ENCODE data around the gene ALDH4A1.

ALDH4A1 gene

DNA sequence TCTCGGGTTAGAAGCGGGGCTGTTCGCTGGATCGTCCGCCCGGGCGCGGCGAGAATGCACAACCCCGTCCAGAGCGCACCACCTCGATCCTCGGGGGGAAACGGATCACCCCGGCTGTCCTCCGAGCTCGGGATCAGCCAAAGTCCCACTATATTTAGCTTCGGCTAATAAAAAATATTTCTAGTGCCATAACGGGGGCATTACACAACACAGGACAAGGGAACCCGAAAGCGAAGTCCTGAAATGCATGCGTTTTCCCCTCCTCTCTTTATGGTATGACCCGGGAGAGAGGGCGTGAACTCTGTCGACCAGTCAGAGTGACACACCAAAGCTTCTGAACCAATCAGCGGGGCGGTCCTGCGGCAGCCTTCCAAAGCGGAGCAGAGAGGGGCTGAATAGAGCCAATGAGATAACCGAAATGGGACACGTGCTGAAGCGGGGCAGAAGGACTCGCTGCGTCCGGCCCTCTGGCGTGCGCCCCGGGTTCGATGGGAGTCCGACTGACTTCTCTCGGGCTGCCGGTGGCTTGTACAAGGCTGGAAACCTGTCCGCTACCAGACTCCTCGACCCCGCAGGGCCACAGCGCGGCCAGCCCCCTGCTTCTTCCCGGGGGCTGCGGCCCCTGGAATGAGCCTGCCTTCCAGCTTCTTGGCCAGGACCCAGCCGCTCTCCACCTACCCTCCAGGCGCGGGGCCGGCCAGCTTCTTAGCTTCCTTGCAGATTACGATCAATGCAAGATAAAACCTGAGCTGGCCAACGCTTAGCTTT, at the start of gene ALDH4A1:
Gene ALDH4A1 (minus strand): TSS at position 33 of the 768 bp plus-strand sequence. CDS start 32 bp downstream, at position 1.
- Histone ChIP-seq H3K27ac (ENCODE audit: low read depth in 2 of 2, low read length in 2 of 2) (peak within 1 kb of the TSS; percentile 79 to 85), H3K27me3 (ENCODE audit: control insufficient read depth in 2 of 2, insufficient read depth in 2 of 2, low read length in 2 of 2) (peaks cover 0 to 2% of the 10 kb centered on the region in 2 donors), H3K9ac (ENCODE audit: low read depth in 1 of 2, low read length in 2 of 2) (peak within 1 kb of the TSS; percentile 68 to 70), H3K4me3 (ENCODE audit: low read length in 2 of 2) (peak within 1 kb of the TSS; percentile 80 to 83), H3K4me1 (ENCODE audit: control insufficient read depth in 2 of 2, insufficient read depth in 2 of 2, low read length in 2 of 2) (peaks cover 4 to 5% of the 10 kb centered on the region in 2 donors), H3K9me3 (ENCODE audit: control insufficient read depth in 2 of 2, low read length in 2 of 2) (no peaks in the 10 kb centered on the region), H3K36me3 (ENCODE audit: control insufficient read depth in 2 of 2, insufficient read depth in 2 of 2, low read length in 2 of 2) (peaks cover 0 to 3% of the 10 kb centered on the region in 2 donors)

- Histone ChIP-seq H3K9ac (ENCODE audit: low read depth in 1 of 2, low read length in 2 of 2) (peak overlapping the region in 1 of 2 donors; percentile 32), H3K4me3 (ENCODE audit: low read length in 2 of 2) (peak overlapping the region in 1 of 2 donors; percentile 26), H3K27ac (ENCODE audit: low read depth in 2 of 2, low read length in 2 of 2) (peak overlapping the region; percentile 79 to 80)
Observed at GRCh38 chr1:18951818-18952391, 49.5 kb upstream of the ALDH4A1 start.

GRCh38 chr1:18951416-18951815, 49.1 kb upstream of the ALDH4A1 start:
- Histone ChIP-seq H3K4me3 (ENCODE audit: low read length in 2 of 2) (peak overlapping the region in 1 of 2 donors; percentile 26), H3K27ac (ENCODE audit: low read depth in 2 of 2, low read length in 2 of 2) (peak overlapping the region; percentile 79 to 80), H3K9ac (ENCODE audit: low read depth in 1 of 2, low read length in 2 of 2) (peak overlapping the region in 1 of 2 donors; percentile 32), H3K9me3 (ENCODE audit: control insufficient read depth in 2 of 2, low read length in 2 of 2) (no peaks in the 10 kb centered on the region), H3K4me1 (ENCODE audit: control insufficient read depth in 2 of 2, insufficient read depth in 2 of 2, low read length in 2 of 2) (peaks cover 40 to 67% of the 10 kb centered on the region in 2 donors), H3K36me3 (ENCODE audit: control insufficient read depth in 2 of 2, insufficient read depth in 2 of 2, low read length in 2 of 2) (no peaks in the 10 kb centered on the region), H3K27me3 (ENCODE audit: control insufficient read depth in 2 of 2, insufficient read depth in 2 of 2, low read length in 2 of 2) (no peaks in the 10 kb centered on the region)

More at GRCh38 chr1:18951818-18952391, 49.5 kb upstream of the ALDH4A1 start:
- Histone ChIP-seq H3K36me3 (ENCODE audit: control insufficient read depth in 2 of 2, insufficient read depth in 2 of 2, low read length in 2 of 2) (no peaks in the 10 kb centered on the region), H3K4me1 (ENCODE audit: control insufficient read depth in 2 of 2, insufficient read depth in 2 of 2, low read length in 2 of 2) (peaks cover 38 to 66% of the 10 kb centered on the region in 2 donors), H3K9me3 (ENCODE audit: control insufficient read depth in 2 of 2, low read length in 2 of 2) (no peaks in the 10 kb centered on the region), H3K27me3 (ENCODE audit: control insufficient read depth in 2 of 2, insufficient read depth in 2 of 2, low read length in 2 of 2) (no peaks in the 10 kb centered on the region)

DNA sequence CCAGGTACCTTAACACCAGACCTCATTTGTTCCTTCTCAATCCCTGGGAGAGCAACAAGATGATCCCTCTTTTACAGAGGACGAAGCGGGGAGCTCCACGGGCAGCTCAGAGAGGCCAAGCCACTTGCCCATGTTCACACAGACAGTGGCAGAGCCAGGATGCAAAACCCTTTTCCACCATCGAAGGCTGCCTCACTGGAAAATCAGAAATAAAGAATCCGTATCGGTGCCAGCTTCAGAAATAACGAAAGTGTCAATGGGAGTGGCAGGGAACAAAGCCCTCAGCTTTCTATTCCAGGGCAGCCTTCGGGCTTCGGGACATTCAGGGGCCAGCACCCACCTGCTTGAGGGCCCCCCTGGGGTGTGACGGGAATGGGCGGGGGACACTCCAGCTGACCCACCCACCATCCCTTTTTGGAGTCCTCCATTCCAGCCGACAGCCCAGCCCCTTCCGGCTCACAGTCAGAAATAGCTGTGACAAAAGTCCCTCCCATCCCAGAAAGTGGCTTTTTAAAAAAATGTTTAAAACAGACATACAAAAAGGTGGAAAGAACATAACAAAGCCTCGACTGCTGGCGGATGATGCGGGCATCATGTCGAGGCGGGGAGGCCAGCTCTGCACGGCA, 48.2 kb upstream of the ALDH4A1 start:
- H3K4me3 ChIP-seq (ENCODE audit: low read length in 2 of 2), result peak overlapping the region; percentile 12 to 29
- H3K9me3 ChIP-seq (ENCODE audit: control insufficient read depth in 2 of 2, low read length in 2 of 2), result no peaks in the 10 kb centered on the region
- peak overlapping the region; percentile 79 to 80 for H3K27ac ChIP-seq (ENCODE audit: low read depth in 2 of 2, low read length in 2 of 2)
- no peaks in the 10 kb centered on the region for H3K27me3 ChIP-seq (ENCODE audit: control insufficient read depth in 2 of 2, insufficient read depth in 2 of 2, low read length in 2 of 2)
- peaks cover 42 to 72% of the 10 kb centered on the region in 2 donors for H3K4me1 ChIP-seq (ENCODE audit: control insufficient read depth in 2 of 2, insufficient read depth in 2 of 2, low read length in 2 of 2)
- H3K36me3 ChIP-seq (ENCODE audit: control insufficient read depth in 2 of 2, insufficient read depth in 2 of 2, low read length in 2 of 2), result no peaks in the 10 kb centered on the region
- peak overlapping the region; percentile 38 to 50 for H3K9ac ChIP-seq (ENCODE audit: low read depth in 1 of 2, low read length in 2 of 2)

- H3K27ac ChIP-seq (ENCODE audit: low read depth in 2 of 2, low read length in 2 of 2), result peak overlapping the region; percentile 79 to 80
- H3K4me1 ChIP-seq (ENCODE audit: control insufficient read depth in 2 of 2, insufficient read depth in 2 of 2, low read length in 2 of 2), result peaks cover 48 to 74% of the 10 kb centered on the region in 2 donors
- H3K36me3 ChIP-seq (ENCODE audit: control insufficient read depth in 2 of 2, insufficient read depth in 2 of 2, low read length in 2 of 2), result no peaks in the 10 kb centered on the region
- H3K9ac ChIP-seq (ENCODE audit: low read depth in 1 of 2, low read length in 2 of 2), result peak overlapping the region; percentile 38 to 50
- H3K9me3 ChIP-seq (ENCODE audit: control insufficient read depth in 2 of 2, low read length in 2 of 2), result no peaks in the 10 kb centered on the region
- peak overlapping the region; percentile 17 to 29 for H3K4me3 ChIP-seq (ENCODE audit: low read length in 2 of 2)
- no peaks in the 10 kb centered on the region for H3K27me3 ChIP-seq (ENCODE audit: control insufficient read depth in 2 of 2, insufficient read depth in 2 of 2, low read length in 2 of 2)
Observed at GRCh38 chr1:18949686-18950400, 47.5 kb upstream of the ALDH4A1 start.

DNA sequence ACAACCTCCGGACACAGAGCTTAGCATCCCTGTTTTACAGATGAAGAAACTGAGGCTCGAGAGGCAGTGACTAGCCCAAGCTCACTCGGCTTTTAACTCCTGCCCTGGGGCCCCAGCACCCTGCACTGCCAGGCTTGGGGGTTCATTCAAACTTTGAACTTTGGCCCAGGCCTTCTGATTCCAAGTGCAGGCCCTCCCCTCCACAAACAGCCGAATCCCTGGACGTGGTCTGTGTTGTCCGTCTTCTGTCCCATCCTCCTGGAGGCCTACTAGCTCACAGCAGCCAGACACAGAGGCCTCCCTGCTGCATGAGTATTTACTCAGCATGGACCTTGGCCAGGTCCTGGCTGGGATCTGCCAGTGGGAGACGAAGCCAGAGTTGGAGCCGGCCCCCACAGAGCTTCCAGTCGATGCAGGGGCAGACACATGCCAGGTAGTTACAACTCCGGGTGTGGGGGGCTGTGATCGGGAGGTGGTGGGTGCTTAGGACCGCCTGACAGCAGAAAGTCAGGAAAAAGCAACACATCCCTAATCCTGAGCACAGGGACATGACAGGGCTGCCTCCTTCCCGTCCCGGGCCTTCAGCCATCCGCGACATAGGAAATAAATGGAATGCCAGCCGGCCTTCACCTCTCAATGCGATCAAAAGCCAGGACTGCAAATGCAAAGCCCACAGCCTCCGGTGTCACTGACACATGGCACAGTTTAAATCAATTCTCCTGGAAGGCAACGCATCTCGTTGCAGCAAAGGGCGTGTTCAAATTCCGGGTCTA, 46.7 kb upstream of the ALDH4A1 start:
- Histone ChIP-seq H3K9me3 (ENCODE audit: control insufficient read depth in 2 of 2, low read length in 2 of 2) (no peaks in the 10 kb centered on the region), H3K27me3 (ENCODE audit: control insufficient read depth in 2 of 2, insufficient read depth in 2 of 2, low read length in 2 of 2) (no peaks in the 10 kb centered on the region), H3K36me3 (ENCODE audit: control insufficient read depth in 2 of 2, insufficient read depth in 2 of 2, low read length in 2 of 2) (no peaks in the 10 kb centered on the region), H3K4me3 (ENCODE audit: low read length in 2 of 2) (peak overlapping the region in 1 of 2 donors; percentile 14), H3K4me1 (ENCODE audit: control insufficient read depth in 2 of 2, insufficient read depth in 2 of 2, low read length in 2 of 2) (peaks cover 49 to 74% of the 10 kb centered on the region in 2 donors), H3K9ac (ENCODE audit: low read depth in 1 of 2, low read length in 2 of 2) (peak overlapping the region; percentile 9 to 50), H3K27ac (ENCODE audit: low read depth in 2 of 2, low read length in 2 of 2) (peak overlapping the region; percentile 79 to 80)

DNA sequence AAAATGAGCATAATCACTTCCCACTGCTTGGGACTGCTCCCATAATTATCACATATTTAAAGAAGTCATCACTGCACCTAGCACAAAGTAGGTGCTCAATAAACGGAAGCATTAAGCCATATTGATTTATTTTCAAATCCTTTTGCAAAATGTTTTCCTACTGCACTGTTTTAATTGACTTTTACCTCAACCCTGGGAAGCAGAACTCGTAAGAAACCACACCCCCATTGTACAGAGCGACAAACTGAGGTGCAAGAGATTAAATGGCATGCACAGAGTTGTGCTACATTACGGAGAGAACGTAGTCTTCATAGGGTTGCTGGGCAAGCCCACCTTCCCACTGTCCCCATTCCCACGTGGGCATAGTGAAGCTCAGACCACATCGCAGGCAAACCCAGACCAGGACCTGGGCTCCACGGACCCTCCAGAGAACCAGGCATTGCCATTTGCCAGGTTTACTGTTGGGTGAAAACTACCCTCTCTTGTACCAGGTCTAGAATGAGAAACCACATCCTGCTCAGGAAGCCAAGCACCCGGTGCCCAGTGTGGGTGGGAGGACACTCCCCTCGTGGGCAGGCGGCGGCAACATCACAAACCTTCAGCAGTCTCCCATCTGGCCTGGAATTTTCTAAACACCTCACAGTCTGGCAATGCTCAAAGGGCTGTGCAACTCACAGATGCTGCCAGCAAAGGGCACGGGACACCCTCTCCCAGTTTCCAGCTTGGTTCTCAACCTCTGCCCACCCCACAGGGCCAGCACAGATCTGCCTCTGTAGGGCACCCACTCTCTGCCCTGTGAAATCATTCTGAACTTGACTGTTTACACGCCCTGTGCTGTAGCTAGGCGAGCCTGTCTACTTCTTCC, 45.9 kb upstream of the ALDH4A1 start:
- no peaks in the 10 kb centered on the region for H3K9me3 ChIP-seq (ENCODE audit: control insufficient read depth in 2 of 2, low read length in 2 of 2)
- peaks cover 45 to 71% of the 10 kb centered on the region in 2 donors for H3K4me1 ChIP-seq (ENCODE audit: control insufficient read depth in 2 of 2, insufficient read depth in 2 of 2, low read length in 2 of 2)
- no peak overlapping the region for H3K9ac ChIP-seq (ENCODE audit: low read depth in 1 of 2, low read length in 2 of 2)
- H3K27me3 ChIP-seq (ENCODE audit: control insufficient read depth in 2 of 2, insufficient read depth in 2 of 2, low read length in 2 of 2), result no peaks in the 10 kb centered on the region
- H3K27ac ChIP-seq (ENCODE audit: low read depth in 2 of 2, low read length in 2 of 2), result peak overlapping the region in 1 of 2 donors; percentile 80
- peak overlapping the region in 1 of 2 donors; percentile 20 for H3K4me3 ChIP-seq (ENCODE audit: low read length in 2 of 2)
- no peaks in the 10 kb centered on the region for H3K36me3 ChIP-seq (ENCODE audit: control insufficient read depth in 2 of 2, insufficient read depth in 2 of 2, low read length in 2 of 2)

DNA sequence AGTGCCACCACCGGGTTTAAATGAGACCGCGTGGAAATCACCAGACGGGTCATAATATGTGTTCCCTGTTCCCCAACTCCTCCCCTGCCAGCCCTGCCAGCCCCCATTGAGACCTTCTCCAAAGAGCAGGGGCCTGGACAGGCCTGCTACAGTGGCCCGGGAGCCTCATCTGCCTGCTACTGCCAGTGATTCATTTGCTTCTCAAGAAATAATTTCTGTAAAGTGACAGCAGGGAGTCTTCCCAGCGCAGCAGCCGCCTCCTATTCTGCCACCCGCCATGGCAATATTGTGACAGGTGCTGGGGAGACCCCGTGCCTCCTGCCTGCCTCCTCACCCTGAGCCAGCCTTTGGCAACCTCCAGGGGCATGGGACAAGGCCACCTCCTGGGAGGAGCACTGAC, 45.2 kb upstream of the ALDH4A1 start:
- Histone ChIP-seq H3K9ac (ENCODE audit: low read depth in 1 of 2, low read length in 2 of 2) (peak overlapping the region in 1 of 2 donors; percentile 14), H3K4me1 (ENCODE audit: control insufficient read depth in 2 of 2, insufficient read depth in 2 of 2, low read length in 2 of 2) (peaks cover 45 to 67% of the 10 kb centered on the region in 2 donors), H3K9me3 (ENCODE audit: control insufficient read depth in 2 of 2, low read length in 2 of 2) (no peaks in the 10 kb centered on the region), H3K27ac (ENCODE audit: low read depth in 2 of 2, low read length in 2 of 2) (peak overlapping the region in 1 of 2 donors; percentile 23), H3K4me3 (ENCODE audit: low read length in 2 of 2) (no peak overlapping the region), H3K27me3 (ENCODE audit: control insufficient read depth in 2 of 2, insufficient read depth in 2 of 2, low read length in 2 of 2) (no peaks in the 10 kb centered on the region), H3K36me3 (ENCODE audit: control insufficient read depth in 2 of 2, insufficient read depth in 2 of 2, low read length in 2 of 2) (no peaks in the 10 kb centered on the region)

Measured in mucosa of rectum (tissue), 2 donors.